Stimulated activated naive CD4-positive, alpha-beta T cell (primary cell): ENCODE measurements around the gene ACTG1.
A peak's percentile ranks its signal among the peaks of the same experiment; 100 is the strongest.
"Not testable (repeated sequence)": the region's sequence is repeated elsewhere in the genome, so short reads cannot be mapped to it uniquely, and the experiment has no call there.

ENCODE experiments used
- DNase-seq, 6 experiments: peaks; one replicate each; lab custom pipeline; 2025; lab: John Stamatoyannopoulos, UW

ACTG1 gene

GRCh38 chr17:81533339-81534141 is 20.9 kb upstream of the ACTG1 start:
- DNase-seq: no peak

- no peak for DNase-seq
Measured at GRCh38 chr17:81532490-81533287, 20.1 kb upstream of the ACTG1 start.

GRCh38 chr17:81531998-81532404 is 19.4 kb upstream of the ACTG1 start:
- not testable (repeated sequence) for DNase-seq

- not testable (repeated sequence) for DNase-seq
Measured at GRCh38 chr17:81531013-81531412, 18.4 kb upstream of the ACTG1 start.

GRCh38 chr17:81529437-81529803 is 16.8 kb upstream of the ACTG1 start:
- DNase-seq: no peak

GRCh38 chr17:81528651-81529436 is 16.2 kb upstream of the ACTG1 start:
- DNase-seq: no peak

- DNase-seq: no peak
Measured at GRCh38 chr17:81528384-81528650, 15.7 kb upstream of the ACTG1 start.

- no peak for DNase-seq
Measured at GRCh38 chr17:81527591-81528383, 15.2 kb upstream of the ACTG1 start, which contains the start of gene FSCN2. Gene FSCN2 (plus strand): TSS chr17:81528377. CDS start chr17:81528532, 155 bp downstream.

- DNase-seq: no peak
Measured at GRCh38 chr17:81526662-81527571, 14.3 kb upstream of the ACTG1 start.

- no peak for DNase-seq
Measured at GRCh38 chr17:81524865-81525159, 12.2 kb upstream of the ACTG1 start.

GRCh38 chr17:81524039-81524864 is 11.7 kb upstream of the ACTG1 start:
- DNase-seq: no peak

- no peak for DNase-seq
Measured at GRCh38 chr17:81523402-81524038, 10.9 kb upstream of the ACTG1 start.

- DNase-seq: no peak
Measured at GRCh38 chr17:81522491-81523401, 10.1 kb upstream of the ACTG1 start.

GRCh38 chr17:81520021-81520901 is 7.7 kb upstream of the ACTG1 start:
- DNase-seq: no peak

GRCh38 chr17:81519284-81520020 is 6.9 kb upstream of the ACTG1 start:
- DNase-seq: peak; percentile 46 to 74 (median 68)

GRCh38 chr17:81518785-81519283 is 6.2 kb upstream of the ACTG1 start:
- DNase-seq: peak in 1 of 6 experiments; percentile 36
